GM21526 (cell line): Measurements from ENCODE around the gene NUP107.

Experiments
- ATAC-seq: cut with Tn5 transposase; IDR thresholded peaks from one replicate; pipeline ENCODE4 v1.9.1; 2021; ENCODE audit warnings: moderate library complexity; ENCODE audit not compliant: unreplicated experiment, low FRiP score

Gene NUP107

GRCh38 chr12:68794653-68795251 lies 108.0 kb downstream of the NUP107 start:
- no peak for ATAC-seq
